GM19351 (cell line): ENCODE data around the gene CBR1.
"Not testable (repeated sequence)": the region's sequence is repeated elsewhere in the genome, so short reads cannot be mapped to it uniquely, and the experiment has no call there.

Experiments
- ATAC-seq: cut with Tn5 transposase; IDR thresholded peaks from one replicate; pipeline ENCODE4 v1.9.1; 2021; ENCODE audit warnings: mild to moderate bottlenecking, moderate library complexity; ENCODE audit not compliant: unreplicated experiment

The CBR1 gene

GRCh38 chr21:36047139-36047538 is 22.7 kb upstream of the CBR1 start:
- ATAC-seq = no peak

- no peak for ATAC-seq
Measured at GRCh38 chr21:36048357-36048756, 21.5 kb upstream of the CBR1 start.

GRCh38 chr21:36052860-36053714 is 16.7 kb upstream of the CBR1 start:
- no peak for ATAC-seq

GRCh38 chr21:36053715-36054062 is 16.1 kb upstream of the CBR1 start:
- ATAC-seq = no peak

GRCh38 chr21:36055551-36055950 is 14.3 kb upstream of the CBR1 start:
- ATAC-seq = no peak

GRCh38 chr21:36059823-36060158 is 10.0 kb upstream of the CBR1 start:
- ATAC-seq = peak; percentile 40

- peak; percentile 86 for ATAC-seq
Measured at GRCh38 chr21:36060159-36060921, 9.5 kb upstream of the CBR1 start, which contains the start of gene SETD4. TSS of gene SETD4 (minus strand) at chr21:36060526. CDS start at chr21:36058888, 1,638 bp downstream.

- no peak for ATAC-seq
Measured at GRCh38 chr21:36061445-36061844, 8.4 kb upstream of the CBR1 start.

GRCh38 chr21:36063375-36064084 is 6.3 kb upstream of the CBR1 start:
- no peak for ATAC-seq

GRCh38 chr21:36064085-36064460 is 5.8 kb upstream of the CBR1 start:
- ATAC-seq = no peak

- no peak for ATAC-seq
Measured at GRCh38 chr21:36065497-36066036, 4.3 kb upstream of the CBR1 start.

- no peak for ATAC-seq
Measured at GRCh38 chr21:36068748-36069398, 951 bp upstream of the CBR1 start.

GRCh38 chr21:36070999-36071398 is 1.2 kb downstream of the CBR1 start:
- no peak for ATAC-seq

- no peak for ATAC-seq
Measured at GRCh38 chr21:36072453-36073162, 2.8 kb downstream of the CBR1 start.

- ATAC-seq = no peak
Measured at GRCh38 chr21:36073181-36073580, 3.4 kb downstream of the CBR1 start.

GRCh38 chr21:36073911-36074310 is 4.1 kb downstream of the CBR1 start:
- ATAC-seq = not testable (repeated sequence)

- no peak for ATAC-seq
Measured at GRCh38 chr21:36075171-36075570, 5.3 kb downstream of the CBR1 start.

- ATAC-seq = no peak
Measured at GRCh38 chr21:36075953-36076352, 6.1 kb downstream of the CBR1 start.

GRCh38 chr21:36076878-36077655 is 7.2 kb downstream of the CBR1 start:
- ATAC-seq = peak; percentile 63
